GM12892 (cell line): Measurements from ENCODE around the gene HAND2.

Source experiments
- DNase-seq: peaks from one replicate; pipeline ENCODE4 v3.0.0; 2011; ENCODE audit not compliant: insufficient read length
- FAIRE-seq: peaks from 2 replicates; lab custom pipeline; 2011; peaks lifted over from hg19 to GRCh38; lab: Jason Lieb, UNC
- POLR2A ChIP-seq: IDR thresholded peaks from 2 replicates; pipeline ENCODE4 v1.6.1; 2011; ENCODE audit warnings: low read depth, low read length, control low read depth
- POLR2AphosphoS5 ChIP-seq: IDR thresholded peaks from 2 replicates; pipeline ENCODE4 v1.6.1; 2011; ENCODE audit warnings: low read depth, low read length, control low read depth
- TAF1 ChIP-seq: IDR thresholded peaks from 2 replicates; pipeline ENCODE4 v1.6.1; 2011; ENCODE audit warnings: low read depth, mild to moderate bottlenecking, control low read depth, low read length, borderline replicate concordance

Gene HAND2

GRCh38 chr4:173524218-173525117 is 5.6 kb downstream of the HAND2 start:
- no peak for FAIRE-seq
- DNase-seq = no peak
- TF ChIP-seq POLR2A (no peak), POLR2AphosphoS5 (no peak), TAF1 (no peak)

- no peak for FAIRE-seq
- no peak for DNase-seq
Observed at GRCh38 chr4:173522951-173523395, 7.1 kb downstream of the HAND2 start.

GRCh38 chr4:173522160-173522950 is 7.7 kb downstream of the HAND2 start:
- no peak for TF ChIP-seq TAF1
- no peak for TF ChIP-seq POLR2AphosphoS5
- TF ChIP-seq POLR2A = no peak
- DNase-seq (no peak), FAIRE-seq (no peak)

More at GRCh38 chr4:173522951-173523395, 7.1 kb downstream of the HAND2 start:
- no peak for TF ChIP-seq TAF1
- no peak for TF ChIP-seq POLR2AphosphoS5
- TF ChIP-seq POLR2A = no peak

GRCh38 chr4:173521467-173522159 is 8.4 kb downstream of the HAND2 start:
- TF ChIP-seq TAF1 = no peak
- FAIRE-seq = no peak
- DNase-seq = no peak

GRCh38 chr4:173520921-173521466 is 9.0 kb downstream of the HAND2 start:
- TF ChIP-seq POLR2A = no peak
- DNase-seq (no peak), FAIRE-seq (no peak)

GRCh38 chr4:173519111-173520101 is 10.6 kb downstream of the HAND2 start:
- no peak for FAIRE-seq
- TF ChIP-seq POLR2AphosphoS5 = no peak
- TF ChIP-seq POLR2A = no peak
- TF ChIP-seq TAF1 = no peak
- no peak for DNase-seq

- TF ChIP-seq POLR2AphosphoS5 (no peak), POLR2A (no peak), TAF1 (no peak)
- FAIRE-seq = no peak
- DNase-seq = no peak
Observed at GRCh38 chr4:173518425-173519102, 11.5 kb downstream of the HAND2 start.

GRCh38 chr4:173517781-173518424 is 12.1 kb downstream of the HAND2 start:
- FAIRE-seq (no peak), DNase-seq (no peak)

GRCh38 chr4:173516621-173517524 is 13.2 kb downstream of the HAND2 start:
- TF ChIP-seq POLR2AphosphoS5 = no peak
- no peak for TF ChIP-seq POLR2A
- TF ChIP-seq TAF1 = no peak
- DNase-seq (no peak), FAIRE-seq (no peak)

More at GRCh38 chr4:173517781-173518424, 12.1 kb downstream of the HAND2 start:
- TF ChIP-seq POLR2AphosphoS5 = no peak
- TF ChIP-seq POLR2A = no peak
- TF ChIP-seq TAF1 = no peak

GRCh38 chr4:173515458-173515857 is 14.6 kb downstream of the HAND2 start:
- TF ChIP-seq POLR2AphosphoS5 (no peak), TAF1 (no peak), POLR2A (no peak)
- DNase-seq (no peak), FAIRE-seq (no peak)
